GM12878 (cell line): ENCODE data around the gene MYF6. TPM values are rescaled to one million over a fixed set of nuclear protein-coding genes. Genes with fewer than 3 reads are reported as not detected.

ENCODE experiments used
- ATAC-seq: fragments of 200-7000 bp; cut with Tn5 transposase; 3 replicates; pipeline ENCODE4 v1.9.1; 2020; ENCODE audit warnings: mild to moderate bottlenecking, moderate library complexity
- BruUV-seq: library from RNA; stranded (reverse); fragments of 400-500 nt; replicated peaks from 2 replicates; lab custom pipeline; 2021; lab: Mats Ljungman, UMichigan
- CTCF ChIA-PET: fragments of 300-600 bp; sonication (Branson Sonifier 250); formaldehyde crosslinking; extraction: SDS; loops from one replicate; lab custom pipeline; 2021; ENCODE audit warnings: inconsistent platforms; lab: Yijun Ruan, JAX
- POLR2A ChIA-PET: fragments of 350-600 bp; formaldehyde crosslinking; extraction: SDS; loops from one replicate; lab custom pipeline; 2021; ENCODE audit warnings: inconsistent platforms; lab: Charles Lee
- RAD21 ChIA-PET: fragments of 300-600 bp; sonication (Branson Sonifier 250); formaldehyde crosslinking; loops from one replicate; lab custom pipeline; 2023; ENCODE audit warnings: antibody characterized with exemption; ENCODE audit not compliant: unreplicated experiment; lab: Charles Lee
- SMC1A ChIA-PET: fragments of 300-600 bp; sonication (Branson Sonifier 250); formaldehyde crosslinking; loops from one replicate; lab custom pipeline; 2023; ENCODE audit not compliant: unreplicated experiment, uncharacterized antibody; lab: Charles Lee
- DNase-seq: peaks from one replicate; pipeline ENCODE4 v3.0.0-alpha.2; 2011; ENCODE audit warnings: low read depth, low spot score
- FAIRE-seq: peaks from 3 replicates; lab custom pipeline; 2011; peaks lifted over from hg19 to GRCh38; lab: Jason Lieb, UNC
- H2AFZ ChIP-seq: 2 replicates; pipeline ENCODE4 v1.6.0; 2011; ENCODE audit warnings: low read depth, low read length, control low read depth; ENCODE audit not compliant: control insufficient read depth
- H3K27ac ChIP-seq: 2 replicates; pipeline ENCODE4 v1.5.1; 2011; ENCODE audit warnings: control low read depth; ENCODE audit not compliant: control insufficient read depth, insufficient read depth
- H3K27me3 ChIP-seq, 2 experiments: replicated peaks in 1 of 2; 2 replicates each; pipeline versions ENCODE4 v1.6.0 to v1.6.1; 2011; ENCODE audit warnings: low read length in 1 of 2; ENCODE audit not compliant: control insufficient read depth in 2 of 2, insufficient read depth in 2 of 2
- H3K36me3 ChIP-seq, 2 experiments: 2 replicates each; pipeline ENCODE4 v1.5.1; 2011; ENCODE audit warnings: low read length in 1 of 2; ENCODE audit not compliant: control insufficient read depth in 2 of 2, insufficient read depth in 2 of 2
- H3K4me1 ChIP-seq: 2 replicates; pipeline ENCODE4 v1.6.1; 2011; ENCODE audit warnings: mild to moderate bottlenecking, low read length, moderate library complexity, mixed read lengths; ENCODE audit not compliant: control insufficient read depth, insufficient read depth
- H3K4me2 ChIP-seq: 2 replicates; pipeline ENCODE4 v1.6.0; 2011; ENCODE audit warnings: control low read depth; ENCODE audit not compliant: control insufficient read depth, insufficient read depth
- H3K4me3 ChIP-seq: fragments of 200-600 bp; sonication (generic); 2 replicates; pipeline ENCODE4 v1.5.1; 2016
- H3K79me2 ChIP-seq: 2 replicates; pipeline ENCODE4 v1.6.0; 2011; ENCODE audit warnings: low read length; ENCODE audit not compliant: control insufficient read depth, insufficient read depth
- H3K9ac ChIP-seq: 2 replicates; pipeline ENCODE4 v1.8.0; 2011; ENCODE audit warnings: low read length, control low read depth, mixed read lengths; ENCODE audit not compliant: control insufficient read depth, insufficient read depth
- H3K9me3 ChIP-seq: replicated peaks from 3 replicates; pipeline ENCODE4 v1.5.1; 2011; ENCODE audit warnings: mild to moderate bottlenecking, low read length; ENCODE audit not compliant: control insufficient read depth, insufficient read depth
- H4K20me1 ChIP-seq: 2 replicates; pipeline ENCODE4 v1.6.0; 2011; ENCODE audit not compliant: control insufficient read depth, insufficient read depth
- ATF7 ChIP-seq: fragments of 450-650 bp; IDR thresholded peaks from 2 replicates; pipeline ENCODE4 v1.6.1; 2016; ENCODE audit warnings: low read depth, mild to moderate bottlenecking
- BCLAF1 ChIP-seq: fragments of 450-650 bp; IDR thresholded peaks from 2 replicates; pipeline ENCODE4 v1.6.1; 2017; ENCODE audit warnings: antibody characterized with exemption, mild to moderate bottlenecking, moderate library complexity
- GABPA ChIP-seq: IDR thresholded peaks from 2 replicates; pipeline ENCODE4 v1.6.1; 2014; ENCODE audit warnings: antibody characterized with exemption, low read depth, mild to moderate bottlenecking, inconsistent platforms
- IKZF2 ChIP-seq, 2 experiments: fragments of 450-650 bp; IDR thresholded peaks; 2 replicates each; pipeline ENCODE4 v1.6.1; 2017; ENCODE audit warnings: mild to moderate bottlenecking in 2 of 2, moderate library complexity in 2 of 2
- MTA3 ChIP-seq: IDR thresholded peaks from 2 replicates; pipeline ENCODE4 v1.6.1; 2012; ENCODE audit warnings: low read length, inconsistent platforms, borderline replicate concordance
- NRF1 ChIP-seq: conservative IDR thresholded peaks from 2 replicates; pipeline ENCODE4 v1.6.1; 2011; ENCODE audit warnings: mild to moderate bottlenecking, low read depth, low read length, improper control_type of control experiment
- POLR2A ChIP-seq: IDR thresholded peaks from 2 replicates; pipeline ENCODE4 v1.6.1; 2011; ENCODE audit warnings: low read depth, mild to moderate bottlenecking, low read length
- REST ChIP-seq: IDR thresholded peaks from 2 replicates; pipeline ENCODE4 v1.6.1; 2012; ENCODE audit warnings: mild to moderate bottlenecking, low read depth, low read length
- ZBED1 ChIP-seq: IDR thresholded peaks from 2 replicates; pipeline ENCODE4 v1.6.1; 2016; ENCODE audit warnings: borderline replicate concordance
- ZNF24 ChIP-seq: fragments of 450-650 bp; IDR thresholded peaks from 2 replicates; pipeline ENCODE4 v1.6.1; 2017; ENCODE audit warnings: antibody characterized with exemption, mild to moderate bottlenecking
- WGBS: methylation state at CpG from one replicate; pipeline ENCODE4 v1.1.6; 2016; ENCODE audit warnings: low lambda C conversion rate; ENCODE audit not compliant: insufficient replicate concordance, insufficient coverage; ENCODE audit errors: missing lambda C conversion rate; 5-methylcytosine and 5-hydroxymethylcytosine counted together
- in situ Hi-C: fragments of 300-500 bp; cut with MboI; formaldehyde crosslinking; loops from 9 replicates; pipeline ENCODE4 v1.14.3; 2018; ENCODE audit warnings: mixed read lengths
- intact Hi-C: fragments of 100-400 bp; cut with micrococcal nuclease; formaldehyde crosslinking; loops from one replicate; pipeline ENCODE4 v1.14.2; 2022; ENCODE audit not compliant: unreplicated experiment
- polyA plus RNA-seq, 11 experiments: library from polyadenylated mRNA; depleted of rRNA in 4 of 11; unstranded in 6 of 11; stranded (reverse) in 5 of 11; fragments of >200 nt; fragmentation: Nextera tagmentation in 4 of 11; fragmentation: Illumina TruSeq in 1 of 11; extraction: Ambion mirVana in 4 of 11; extraction: Trizol in 1 of 11; gene quantifications; 1 replicate in 1 of 11; 2 replicates in 10 of 11; pipeline versions ENCODE4 v1.2.1 to v1.2.3, GENCODE V29; 2011 to 2016; ENCODE audit warnings: inconsistent platforms in 2 of 11, missing spikeins in 2 of 11, low read depth in 1 of 11
- total RNA-seq, 4 experiments: library from RNA; depleted of rRNA in 3 of 4; stranded (reverse); fragments of >200 nt in 3 of 4; fragmentation: Illumina TruSeq in 1 of 4; extraction: Trizol in 1 of 4; gene quantifications; 2 replicates each; pipeline versions ENCODE4 v1.2.1 to v1.2.3, GENCODE V29; 2013 to 2021
- TF ChIP-seq, protein P1 (sequence below): fragments of 150-350 bp; IDR thresholded peaks from 2 replicates; pipeline ENCODE4 v1.6.1; 2014; ENCODE audit warnings: mild to moderate bottlenecking, low read depth, low read length
- TF ChIP-seq, protein P2 (sequence below): fragments of 450-650 bp; formaldehyde crosslinking; IDR thresholded peaks from 2 replicates; pipeline ENCODE4 v1.4.0; 2022; ENCODE audit warnings: mild to moderate bottlenecking, moderate library complexity

The MYF6 gene
- total and polyA plus RNA-seq, 10 of the 15 experiments (the other 5 are each of a cell fraction or from before 2014, with no cell fraction given) = not detected

GRCh38 chr12:80700327-80700726 lies 7.1 kb upstream of the MYF6 start:
- H3K9me3 ChIP-seq = no peaks in the 10 kb centered on the region
- no peaks in the 10 kb centered on the region for H4K20me1 ChIP-seq
- no TSS peak for BruUV-seq
- POLR2A ChIA-PET = no interaction called here
- peaks cover 9% of the 10 kb centered on the region; the same call in 1 of the 2 replicates for H3K4me1 ChIP-seq
- in situ Hi-C loops = no loop called here
- H3K4me2 ChIP-seq = no peak overlapping the region
- SMC1A ChIA-PET = interaction anchor here (1.4 kb wide), 1 partner anchor 16 kb away, joined by 3 read pairs; no protein-coding TSS in a partner anchor
- H3K36me3 ChIP-seq = no peaks in the 10 kb centered on the region
- RAD21 ChIA-PET = no interaction called here
- TF ChIP-seq MTA3 = no peak
- TF ChIP-seq IKZF2 (IDR thresholded peaks at IDR 0.05) = no peak
- TF ChIP-seq ZBED1 = no peak
- TF ChIP-seq ATF7 = no peak
- TF ChIP-seq BCLAF1 = no peak
- no peak for TF ChIP-seq POLR2A
- TF ChIP-seq, protein P1, sequence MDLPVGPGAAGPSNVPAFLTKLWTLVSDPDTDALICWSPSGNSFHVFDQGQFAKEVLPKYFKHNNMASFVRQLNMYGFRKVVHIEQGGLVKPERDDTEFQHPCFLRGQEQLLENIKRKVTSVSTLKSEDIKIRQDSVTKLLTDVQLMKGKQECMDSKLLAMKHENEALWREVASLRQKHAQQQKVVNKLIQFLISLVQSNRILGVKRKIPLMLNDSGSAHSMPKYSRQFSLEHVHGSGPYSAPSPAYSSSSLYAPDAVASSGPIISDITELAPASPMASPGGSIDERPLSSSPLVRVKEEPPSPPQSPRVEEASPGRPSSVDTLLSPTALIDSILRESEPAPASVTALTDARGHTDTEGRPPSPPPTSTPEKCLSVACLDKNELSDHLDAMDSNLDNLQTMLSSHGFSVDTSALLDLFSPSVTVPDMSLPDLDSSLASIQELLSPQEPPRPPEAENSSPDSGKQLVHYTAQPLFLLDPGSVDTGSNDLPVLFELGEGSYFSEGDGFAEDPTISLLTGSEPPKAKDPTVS = no peak
- TF ChIP-seq GABPA = no peak
- TF ChIP-seq NRF1 = no peak
- TF ChIP-seq, protein P2, sequence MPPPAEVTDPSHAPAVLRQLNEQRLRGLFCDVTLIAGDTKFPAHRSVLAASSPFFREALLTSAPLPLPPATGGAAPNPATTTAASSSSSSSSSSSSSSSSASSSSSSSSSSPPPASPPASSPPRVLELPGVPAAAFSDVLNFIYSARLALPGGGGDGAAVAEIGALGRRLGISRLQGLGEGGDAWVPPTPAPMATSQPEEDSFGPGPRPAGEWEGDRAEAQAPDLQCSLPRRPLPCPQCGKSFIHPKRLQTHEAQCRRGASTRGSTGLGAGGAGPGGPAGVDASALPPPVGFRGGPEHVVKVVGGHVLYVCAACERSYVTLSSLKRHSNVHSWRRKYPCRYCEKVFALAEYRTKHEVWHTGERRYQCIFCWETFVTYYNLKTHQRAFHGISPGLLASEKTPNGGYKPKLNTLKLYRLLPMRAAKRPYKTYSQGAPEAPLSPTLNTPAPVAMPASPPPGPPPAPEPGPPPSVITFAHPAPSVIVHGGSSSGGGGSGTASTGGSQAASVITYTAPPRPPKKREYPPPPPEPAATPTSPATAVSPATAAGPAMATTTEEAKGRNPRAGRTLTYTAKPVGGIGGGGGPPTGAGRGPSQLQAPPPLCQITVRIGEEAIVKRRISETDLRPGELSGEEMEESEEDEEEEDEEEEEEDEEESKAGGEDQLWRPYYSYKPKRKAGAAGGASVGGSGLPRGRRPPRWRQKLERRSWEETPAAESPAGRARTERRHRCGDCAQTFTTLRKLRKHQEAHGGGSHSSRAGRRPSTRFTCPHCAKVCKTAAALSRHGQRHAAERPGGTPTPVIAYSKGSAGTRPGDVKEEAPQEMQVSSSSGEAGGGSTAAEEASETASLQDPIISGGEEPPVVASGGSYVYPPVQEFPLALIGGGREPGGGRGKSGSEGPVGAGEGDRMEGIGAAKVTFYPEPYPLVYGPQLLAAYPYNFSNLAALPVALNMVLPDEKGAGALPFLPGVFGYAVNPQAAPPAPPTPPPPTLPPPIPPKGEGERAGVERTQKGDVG = no peak
- no peak for TF ChIP-seq ZNF24
- TF ChIP-seq REST = no peak
- H3K27me3 ChIP-seq = no peaks in the 10 kb centered on the region
- FAIRE-seq (no peak), ATAC-seq (no peak), DNase-seq (no peak)
- H3K79me2 ChIP-seq = no peaks in the 10 kb centered on the region
- no peak overlapping the region for H3K27ac ChIP-seq
- CTCF ChIA-PET = interaction anchor here (1.4 kb wide), 1 partner anchor 10 kb away, joined by 5 read pairs; no protein-coding TSS in a partner anchor
- H3K9ac ChIP-seq = no peak overlapping the region
- H3K4me3 ChIP-seq = no peak overlapping the region
- no peak overlapping the region; the same call in 1 of the 2 replicates for H2AFZ ChIP-seq
- WGBS = 80% methylated on average over 2 of the region's 2 CpGs
- intact Hi-C loops = loop anchor here (5.0 kb wide), 1 partner anchor 288 kb away; no protein-coding TSS in a partner anchor
